Measurements from ENCODE around the gene ELP5. TPM values are rescaled to one million over a fixed set of nuclear protein-coding genes. Genes with fewer than 3 reads are reported as not detected.

Gene ELP5
- total RNA-seq, 4 donors from 2014 or later, result 29.6 to 36.8 (median 33.8) TPM

DNA sequence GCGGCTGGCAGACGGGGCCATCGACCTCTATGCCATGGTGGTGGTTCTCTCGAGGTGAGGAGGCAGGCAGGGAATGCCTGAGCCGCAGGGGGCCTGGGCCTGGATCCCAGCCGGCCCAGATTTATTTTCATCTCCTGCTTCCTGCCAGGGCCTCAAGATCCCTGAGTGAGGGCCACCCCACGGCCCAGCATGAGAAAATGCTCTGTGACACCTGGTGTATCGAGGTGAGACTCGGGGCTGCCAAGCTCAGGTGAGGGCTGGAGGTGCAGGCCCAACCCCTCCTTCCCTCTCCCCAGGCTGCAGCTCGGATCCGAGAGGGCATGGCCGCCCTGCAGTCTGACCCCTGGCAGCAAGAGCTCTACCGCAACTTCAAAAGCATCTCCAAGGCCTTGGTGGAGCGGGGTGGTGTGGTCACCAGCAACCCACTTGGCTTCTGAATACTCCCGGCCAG, 27.3 kb upstream of the ELP5 start:
- H3K27ac ChIP-seq, result peak overlapping the region in 2 of 4 donors; percentile 11 to 62

DNA sequence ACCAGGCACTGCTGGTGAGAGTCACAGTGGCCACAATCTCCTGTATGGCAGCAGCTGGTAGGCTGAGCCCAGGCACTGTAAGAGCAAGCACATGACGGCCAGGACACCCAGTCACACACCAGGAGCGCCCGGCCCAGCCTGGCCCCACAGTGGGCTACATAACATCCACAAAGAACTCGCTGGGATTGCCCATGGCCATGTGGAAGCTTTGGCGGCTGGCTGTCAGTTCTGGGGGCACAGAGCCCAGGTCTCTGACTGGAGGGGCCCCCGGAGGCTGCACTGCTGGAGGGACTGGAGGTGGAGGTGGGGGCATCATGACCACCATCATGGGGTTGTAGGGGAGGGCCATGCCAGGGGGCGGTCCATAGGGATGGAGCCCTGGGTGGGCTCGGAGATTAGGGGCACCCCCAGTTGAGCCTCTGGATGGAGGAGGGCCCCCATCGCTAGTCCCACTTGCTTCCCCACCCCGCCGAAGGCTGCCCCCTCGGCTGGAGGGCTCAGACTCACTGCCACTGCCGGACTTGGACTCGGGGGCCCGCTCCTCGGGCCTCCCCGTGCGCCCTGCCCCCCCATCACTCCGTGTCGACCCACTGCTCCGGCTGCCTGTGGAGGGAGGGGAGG, 26.2 kb upstream of the ELP5 start:
- 74% methylated on average over 3 of the region's 21 CpGs; no CpG with 5 or more reads in 1 of the 2 donors for WGBS, 2 donors (ENCODE audit: low coverage in 1 of 2)
- TF ChIP-seq EP300 (IDR thresholded peaks at IDR 0.05) (no peak), POLR2AphosphoS5 (IDR thresholded peaks at IDR 0.05) (no peak), POLR2A (IDR thresholded peaks at IDR 0.05) (no peak)
- TF ChIP-seq, protein P1, sequence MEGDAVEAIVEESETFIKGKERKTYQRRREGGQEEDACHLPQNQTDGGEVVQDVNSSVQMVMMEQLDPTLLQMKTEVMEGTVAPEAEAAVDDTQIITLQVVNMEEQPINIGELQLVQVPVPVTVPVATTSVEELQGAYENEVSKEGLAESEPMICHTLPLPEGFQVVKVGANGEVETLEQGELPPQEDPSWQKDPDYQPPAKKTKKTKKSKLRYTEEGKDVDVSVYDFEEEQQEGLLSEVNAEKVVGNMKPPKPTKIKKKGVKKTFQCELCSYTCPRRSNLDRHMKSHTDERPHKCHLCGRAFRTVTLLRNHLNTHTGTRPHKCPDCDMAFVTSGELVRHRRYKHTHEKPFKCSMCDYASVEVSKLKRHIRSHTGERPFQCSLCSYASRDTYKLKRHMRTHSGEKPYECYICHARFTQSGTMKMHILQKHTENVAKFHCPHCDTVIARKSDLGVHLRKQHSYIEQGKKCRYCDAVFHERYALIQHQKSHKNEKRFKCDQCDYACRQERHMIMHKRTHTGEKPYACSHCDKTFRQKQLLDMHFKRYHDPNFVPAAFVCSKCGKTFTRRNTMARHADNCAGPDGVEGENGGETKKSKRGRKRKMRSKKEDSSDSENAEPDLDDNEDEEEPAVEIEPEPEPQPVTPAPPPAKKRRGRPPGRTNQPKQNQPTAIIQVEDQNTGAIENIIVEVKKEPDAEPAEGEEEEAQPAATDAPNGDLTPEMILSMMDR (IDR thresholded peaks at IDR 0.05), result no peak

More for the DNA sequence above, 27.3 kb upstream of the ELP5 start:
- no peak overlapping the region for H3K4me3 ChIP-seq
- no peak for TF ChIP-seq POLR2A (IDR thresholded peaks at IDR 0.05)
- TF ChIP-seq, protein P1 (IDR thresholded peaks at IDR 0.05), result no peak
- no peak for ATAC-seq
- H3K4me1 ChIP-seq, result peaks cover 2 to 29% (median 6%) of the 10 kb centered on the region in 3 donors
- 87% methylated on average over 3 of the region's 15 CpGs; no CpG with 5 or more reads in 1 of the 2 donors for WGBS, 2 donors (ENCODE audit: low coverage in 1 of 2)
- no peaks in the 10 kb centered on the region for H3K9me3 ChIP-seq
- no peaks in the 10 kb centered on the region for H3K27me3 ChIP-seq
- H3K36me3 ChIP-seq, result peaks cover 0 to 88% of the 10 kb centered on the region in 2 donors

DNA sequence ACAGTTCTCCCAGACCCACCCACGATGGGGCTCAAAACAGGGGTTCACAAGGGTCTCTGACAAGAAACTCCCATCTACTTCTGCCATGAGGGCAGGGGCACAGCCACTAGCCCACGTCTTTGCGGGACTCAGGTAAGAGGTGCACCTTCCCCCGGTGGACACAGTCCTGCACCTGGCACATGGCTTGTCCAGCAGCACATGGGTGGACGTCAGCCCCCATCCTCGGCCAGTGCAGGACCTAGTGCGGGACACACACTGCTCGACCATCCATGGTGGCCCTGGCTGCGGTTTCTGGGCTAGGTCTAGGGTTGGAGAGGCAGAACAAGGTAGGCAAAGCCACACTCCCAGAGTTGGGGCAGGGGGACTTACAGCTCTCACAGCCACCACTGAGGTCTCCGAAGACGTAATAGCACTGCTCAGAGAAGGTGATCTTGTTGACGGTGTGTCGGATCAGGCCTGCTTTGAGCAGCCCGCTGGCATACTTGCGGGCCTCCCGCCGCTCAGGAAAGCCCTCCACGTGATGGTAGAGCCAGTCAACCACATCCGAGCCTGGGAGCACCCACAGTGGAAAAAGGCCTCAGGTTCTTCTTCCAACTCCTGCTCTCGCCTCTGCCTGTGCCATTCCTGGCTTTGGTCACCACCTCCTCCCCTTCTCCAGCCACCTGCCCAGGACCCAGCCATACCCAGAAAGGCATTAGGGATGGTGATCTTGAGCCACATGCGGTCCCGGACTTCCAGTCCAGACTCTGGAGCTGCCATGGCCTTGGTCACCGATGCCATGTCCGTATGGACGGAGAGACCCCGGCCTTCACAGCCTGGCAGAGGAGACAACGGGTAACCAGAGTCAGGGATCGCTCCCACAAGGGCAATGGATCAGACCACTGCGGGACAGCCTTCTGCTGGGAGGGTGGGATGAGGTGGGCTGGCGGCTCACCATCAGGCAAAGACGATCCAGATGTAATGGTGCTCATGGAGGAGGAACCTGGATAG, 25.0 kb upstream of the ELP5 start:
- Histone ChIP-seq H3K9me3 (no peaks in the 10 kb centered on the region), H3K36me3 (peaks cover 0 to 88% of the 10 kb centered on the region in 2 donors), H3K4me3 (no peak overlapping the region), H3K27ac (peak overlapping the region in 1 of 4 donors; percentile 62), H3K27me3 (no peaks in the 10 kb centered on the region), H3K4me1 (peaks cover 0 to 31% (median under 1%) of the 10 kb centered on the region in 3 donors)
- TF ChIP-seq, protein P1 (IDR thresholded peaks at IDR 0.05), result no peak
- no peak for TF ChIP-seq POLR2A (IDR thresholded peaks at IDR 0.05)
- TF ChIP-seq POLR2AphosphoS5 (IDR thresholded peaks at IDR 0.05), result no peak
- TF ChIP-seq EP300 (IDR thresholded peaks at IDR 0.05), result no peak
- 80 to 86% methylated on average over 1 to 2 of the region's 31 CpGs for WGBS, 2 donors (ENCODE audit: low coverage in 1 of 2)
- ATAC-seq, result no peak

More for the DNA sequence above, 26.2 kb upstream of the ELP5 start:
- no peaks in the 10 kb centered on the region for H3K27me3 ChIP-seq
- peak overlapping the region in 3 of 4 donors; percentile 32 to 62 (median 39) for H3K27ac ChIP-seq
- peaks cover 0 to 31% (median 3%) of the 10 kb centered on the region in 3 donors for H3K4me1 ChIP-seq
- no peak overlapping the region for H3K4me3 ChIP-seq
- H3K9me3 ChIP-seq, result no peaks in the 10 kb centered on the region
- no peak for ATAC-seq
- H3K36me3 ChIP-seq, result peaks cover 0 to 99% of the 10 kb centered on the region in 2 donors

DNA sequence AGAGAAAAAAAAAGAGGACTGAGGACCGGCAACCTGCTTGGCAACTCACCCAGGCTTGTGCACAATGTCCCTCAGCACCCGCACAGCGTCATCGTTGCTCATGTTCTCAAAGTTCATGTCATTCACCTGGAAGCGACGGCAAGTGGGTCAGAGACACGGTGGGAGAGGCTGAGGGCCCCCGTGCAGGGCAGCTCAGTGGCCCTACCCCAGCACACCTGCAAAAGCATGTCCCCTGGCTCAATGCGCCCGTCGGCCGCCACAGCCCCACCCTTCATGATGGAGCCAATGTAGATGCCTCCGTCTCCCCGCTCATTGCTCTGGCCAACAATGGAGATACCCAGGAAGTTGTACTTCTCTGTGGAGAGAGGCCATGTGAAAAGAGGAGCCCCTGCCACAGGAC, 23.1 kb upstream of the ELP5 start:
- TF ChIP-seq POLR2A (IDR thresholded peaks at IDR 0.05) (no peak), POLR2AphosphoS5 (IDR thresholded peaks at IDR 0.05) (no peak), EP300 (IDR thresholded peaks at IDR 0.05) (no peak)
- TF ChIP-seq, protein P1 (IDR thresholded peaks at IDR 0.05), result no peak
- H3K4me3 ChIP-seq, result no peak overlapping the region
- no peak for ATAC-seq
- H3K27me3 ChIP-seq, result no peaks in the 10 kb centered on the region
- peaks cover 0 to 46% (median 12%) of the 10 kb centered on the region in 3 donors for H3K4me1 ChIP-seq
- peaks cover 0 to 69% of the 10 kb centered on the region in 2 donors for H3K36me3 ChIP-seq
- H3K9me3 ChIP-seq, result no peaks in the 10 kb centered on the region
- WGBS, 2 donors (ENCODE audit: low coverage in 1 of 2), result 89% methylated on average over 5 of the region's 14 CpGs; no CpG with 5 or more reads in 1 of the 2 donors
- H3K27ac ChIP-seq, result peak overlapping the region in 1 of 4 donors; percentile 24

Data from gastroesophageal sphincter (tissue), 4 donors.